ENCODE data around the gene MS4A2. TPM values are rescaled to one million over a fixed set of nuclear protein-coding genes. Genes with fewer than 3 reads are reported as not detected.
"Not testable (repeated sequence)": the region's sequence is repeated elsewhere in the genome, so short reads cannot be mapped to it uniquely, and the experiment has no call there.

MS4A2 gene
- total RNA-seq, 1 donor from 2014 or later = 0.32 TPM

GRCh38 chr11:60104471-60105115 lies 16.1 kb downstream of the MS4A2 start:
- ATAC-seq = not testable (repeated sequence)

- ATAC-seq = not testable (repeated sequence)
These were observed 20.2 kb downstream of the MS4A2 start for GRCh38 chr11:60108631-60109030.

GRCh38 chr11:60111793-60112192 lies 23.3 kb downstream of the MS4A2 start:
- no peak for ATAC-seq

GRCh38 chr11:60116996-60117790 lies 28.7 kb downstream of the MS4A2 start:
- no peak for ATAC-seq

GRCh38 chr11:60118338-60118737 lies 29.9 kb downstream of the MS4A2 start:
- ATAC-seq = no peak

GRCh38 chr11:60119710-60120109 lies 31.2 kb downstream of the MS4A2 start:
- ATAC-seq = no peak

- ATAC-seq = no peak
These were observed 32.8 kb downstream of the MS4A2 start for GRCh38 chr11:60121264-60121663.

DNA sequence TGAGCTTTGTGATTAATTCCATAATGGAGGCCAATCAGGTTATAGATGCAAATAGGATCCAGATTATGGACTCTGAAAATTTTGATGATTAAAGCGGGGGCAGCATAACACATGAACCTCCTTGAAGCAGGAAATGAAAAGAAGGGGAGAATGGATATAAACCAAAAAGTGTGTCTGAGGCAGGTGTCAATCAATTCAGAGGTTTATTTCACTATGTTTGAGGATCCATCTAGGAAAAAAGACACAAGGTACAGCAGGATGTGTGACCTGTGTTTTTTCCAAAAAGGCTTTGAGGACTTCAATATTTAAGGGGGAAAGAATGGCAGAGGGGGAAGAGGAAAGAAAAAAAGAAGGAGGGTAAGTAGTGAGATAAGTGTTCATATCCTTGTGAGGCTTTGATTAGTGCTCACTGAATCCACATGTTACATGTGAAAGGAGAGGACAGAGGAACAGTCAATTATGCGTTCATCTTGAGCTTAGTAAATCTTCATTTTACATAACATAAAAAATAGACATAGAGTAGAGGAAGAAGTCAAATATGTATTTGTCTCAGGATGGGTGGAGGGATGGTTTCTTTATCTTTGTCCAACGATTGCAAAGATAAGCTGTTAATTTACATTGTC lies 34.1 kb downstream of the MS4A2 start:
- no peak for ATAC-seq

DNA sequence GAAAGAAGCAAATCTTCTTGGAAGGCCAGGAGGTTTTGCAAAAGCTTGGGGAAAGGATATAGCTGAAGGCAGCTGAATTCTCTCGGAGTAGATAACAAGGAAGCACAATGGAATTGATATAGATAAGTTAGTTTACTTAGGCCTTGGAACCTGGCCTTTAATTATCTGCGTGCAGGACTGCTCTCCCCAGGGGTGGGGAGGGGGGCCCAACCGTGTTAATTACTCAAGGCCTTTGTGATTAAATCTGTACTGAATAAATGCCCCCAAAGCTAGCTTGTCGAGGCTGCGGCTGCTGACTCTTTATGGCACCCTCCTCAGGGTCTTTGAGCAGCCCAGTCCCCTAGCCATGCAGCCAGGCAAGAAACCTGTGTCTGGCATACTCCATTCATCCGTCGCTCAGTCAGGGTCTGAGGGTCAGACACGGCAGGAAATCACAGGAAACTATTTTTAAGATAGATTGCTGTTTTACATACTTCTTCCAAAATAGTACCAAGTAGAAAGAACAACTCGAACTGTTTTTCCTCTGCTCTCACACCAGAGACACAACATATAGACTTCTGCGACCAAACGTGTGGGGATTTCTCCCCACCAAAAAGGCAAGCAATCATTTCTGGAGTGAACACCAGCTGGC lies 36.5 kb downstream of the MS4A2 start:
- ATAC-seq = no peak

GRCh38 chr11:60125956-60126585 lies 37.6 kb downstream of the MS4A2 start:
- ATAC-seq = no peak

DNA sequence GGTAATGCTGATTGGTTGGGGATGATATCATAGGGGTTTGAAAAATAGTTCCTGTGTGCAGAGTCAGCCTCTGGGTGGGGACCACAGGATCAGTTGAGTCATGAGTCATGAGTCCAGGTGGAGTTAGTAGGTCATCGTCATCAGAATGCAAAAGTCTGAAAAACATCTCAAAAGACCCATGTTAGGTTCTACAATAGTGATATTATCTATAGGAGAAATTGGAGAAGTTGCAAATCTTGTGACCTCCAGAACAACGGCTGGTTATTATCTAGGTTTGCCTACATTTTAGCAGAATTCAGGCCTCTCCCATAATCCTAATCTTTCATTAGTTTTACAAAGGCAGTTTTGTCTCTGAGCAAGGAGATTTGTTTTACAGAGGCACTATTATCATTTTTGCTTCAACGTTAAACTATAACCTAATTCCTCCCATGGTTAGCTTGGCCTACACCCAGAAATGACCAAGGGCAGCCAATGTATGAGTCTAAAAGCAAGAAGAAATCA lies 38.9 kb downstream of the MS4A2 start:
- ATAC-seq = no peak

- no peak for ATAC-seq
These were observed 39.9 kb downstream of the MS4A2 start for GRCh38 chr11:60128376-60128775.

DNA sequence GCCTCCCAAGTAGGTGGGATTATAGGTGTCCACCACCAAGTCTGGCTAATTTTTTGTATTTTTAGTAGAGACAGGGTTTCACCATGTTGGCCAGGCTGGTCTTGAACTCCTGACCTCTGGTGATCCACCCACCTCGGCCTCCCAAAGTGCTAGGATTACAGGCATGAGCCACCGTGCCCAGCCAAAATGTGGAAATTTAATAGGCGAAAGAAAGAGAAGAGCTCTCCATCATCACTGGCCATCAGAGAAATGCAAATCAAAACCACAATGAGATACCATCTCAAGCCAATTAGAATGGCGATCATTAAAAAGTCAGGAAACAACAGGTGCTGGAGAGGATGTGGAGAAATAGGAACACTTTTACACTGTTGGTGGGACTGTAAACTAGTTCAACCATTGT lies 40.4 kb downstream of the MS4A2 start:
- not testable (repeated sequence) for ATAC-seq

- no peak for ATAC-seq
These were observed 41.4 kb downstream of the MS4A2 start for GRCh38 chr11:60129853-60130252.

- ATAC-seq = no peak
These were observed 42.0 kb downstream of the MS4A2 start for GRCh38 chr11:60130496-60130895.

DNA sequence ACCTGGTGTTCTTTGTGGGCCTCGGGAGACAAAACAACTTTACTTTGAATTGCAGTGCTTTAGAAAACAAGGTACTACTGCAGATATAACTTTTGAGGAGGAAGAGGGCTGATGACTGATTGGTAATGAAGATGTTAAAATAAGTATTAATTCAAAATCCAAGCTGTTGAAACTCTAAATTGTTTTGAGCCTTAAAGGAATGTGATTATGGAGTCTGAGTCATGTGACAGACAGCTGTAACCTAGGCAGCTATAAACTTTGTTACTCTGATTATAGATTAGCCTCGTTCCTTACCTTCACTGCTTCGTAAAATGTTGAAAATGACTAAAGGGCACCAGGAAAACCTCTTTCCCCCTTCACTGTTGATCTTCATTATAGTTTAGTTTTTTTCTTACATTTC lies 43.4 kb downstream of the MS4A2 start:
- ATAC-seq = no peak

DNA sequence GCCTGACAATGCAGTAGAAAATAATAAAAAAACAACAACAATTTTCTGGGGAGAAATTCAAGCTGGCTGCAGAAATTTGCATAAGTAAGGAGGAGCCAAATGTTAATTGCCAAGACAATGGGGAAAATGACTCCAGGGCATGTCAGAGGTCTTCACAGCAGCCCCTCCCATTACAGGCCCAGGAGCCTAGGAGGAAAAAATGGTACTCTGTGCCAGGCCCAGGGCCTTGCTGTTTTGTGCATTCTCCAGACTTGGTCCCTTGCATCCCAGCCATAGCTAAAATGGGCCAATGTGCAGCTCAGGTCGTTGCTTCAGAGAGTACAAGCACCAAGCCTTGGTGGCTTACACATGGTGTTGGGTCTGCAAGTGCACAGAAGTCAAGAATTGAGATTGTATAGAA lies 45.5 kb downstream of the MS4A2 start:
- no peak for ATAC-seq

DNA sequence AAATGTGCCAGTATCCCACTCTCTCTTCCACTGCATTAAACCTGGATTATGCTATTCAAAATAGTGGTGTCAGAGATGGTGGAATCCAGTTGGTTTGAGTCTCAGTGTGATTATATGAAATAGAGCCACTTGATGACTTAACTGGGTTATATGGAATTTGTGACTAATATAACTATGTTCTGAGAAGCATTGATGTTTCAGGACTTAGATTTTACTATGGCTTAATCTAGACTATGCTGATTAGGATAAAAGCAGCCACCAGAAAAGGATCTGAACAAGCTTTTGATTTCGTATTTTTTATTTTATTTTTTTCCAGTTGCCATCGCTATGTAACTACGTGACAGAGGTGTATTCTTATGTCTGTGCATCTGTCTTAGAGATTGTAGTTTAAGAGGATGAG lies 55.3 kb downstream of the MS4A2 start:
- ATAC-seq = no peak

DNA sequence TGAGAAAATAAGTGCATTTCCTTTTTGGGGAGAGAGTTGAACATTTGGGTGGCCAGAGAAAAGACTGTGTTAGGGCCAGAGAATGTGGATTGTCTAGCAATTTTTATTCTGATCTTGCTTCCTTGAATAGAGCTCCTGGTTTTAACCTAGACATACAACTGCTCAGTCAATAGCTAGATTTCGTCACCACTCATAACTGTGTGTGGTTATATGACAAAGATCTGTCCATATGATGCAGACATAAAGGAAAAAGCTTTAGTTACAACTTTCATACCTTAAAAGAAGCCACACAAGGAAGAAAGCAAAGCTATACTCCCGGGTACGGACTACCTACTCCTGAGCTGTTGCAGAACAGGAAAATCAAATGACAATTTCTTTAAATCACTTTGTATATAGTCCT lies 57.2 kb downstream of the MS4A2 start:
- no peak for ATAC-seq
